ENCODE data around the gene RANGRF. TPM values are rescaled to one million over a fixed set of nuclear protein-coding genes. Genes with fewer than 3 reads are reported as not detected.

The RANGRF gene
- polyA plus RNA-seq, 10 donors: 17.3 to 23.4 (median 20.8) TPM

Other genes starting within 250 kb of the RANGRF start
- gene ALOX15B, start 249.6 kb upstream of the RANGRF start, polyA plus RNA-seq (ENCODE audit: insufficient read length in 10 of 10): under 1 TPM; 0.19 to 0.86 (median 0.40) TPM
- under 1 TPM in 1 of 10 donors, not detected in 9; 0.38 TPM for gene ALOX12B, start 201.0 kb upstream of the RANGRF start, polyA plus RNA-seq (ENCODE audit: insufficient read length in 10 of 10)
- under 1 TPM in 1 of 10 donors, not detected in 9; 0.05 TPM for gene ALOXE3, start 170.2 kb upstream of the RANGRF start, polyA plus RNA-seq (ENCODE audit: insufficient read length in 10 of 10)
- under 1 TPM in 7 of 10 donors, not detected in 3; 0.11 to 0.27 (median 0.16) TPM for gene HES7, start 164.6 kb upstream of the RANGRF start, polyA plus RNA-seq (ENCODE audit: insufficient read length in 10 of 10)
- 10 to 100 TPM; 31.8 to 90.5 (median 56.4) TPM for gene PER1, start 136.3 kb upstream of the RANGRF start, polyA plus RNA-seq (ENCODE audit: insufficient read length in 10 of 10)
- gene VAMP2, start 125.7 kb upstream of the RANGRF start, polyA plus RNA-seq (ENCODE audit: insufficient read length in 10 of 10): 10 to 100 TPM; 53.6 to 73.6 (median 59.5) TPM
- gene TMEM107, start 112.3 kb upstream of the RANGRF start, polyA plus RNA-seq (ENCODE audit: insufficient read length in 10 of 10): 1 to 10 TPM; 4.8 to 7.6 (median 6.3) TPM
- gene BORCS6, start 98.5 kb upstream of the RANGRF start, polyA plus RNA-seq (ENCODE audit: insufficient read length in 10 of 10): 1 to 10 TPM; 3.1 to 4.7 (median 3.8) TPM
- 10 to 100 TPM; 12.5 to 25.0 (median 17.2) TPM for gene AURKB, start 78.1 kb upstream of the RANGRF start, polyA plus RNA-seq (ENCODE audit: insufficient read length in 10 of 10)
- 10 to 100 TPM in 8 of 10 donors, 1 to 10 TPM in 2; 7.4 to 18.0 (median 12.0) TPM for gene CTC1, start 40.6 kb upstream of the RANGRF start, polyA plus RNA-seq (ENCODE audit: insufficient read length in 10 of 10)
- gene PFAS, start 39.4 kb upstream of the RANGRF start, polyA plus RNA-seq (ENCODE audit: insufficient read length in 10 of 10): 10 to 100 TPM; 17.6 to 29.8 (median 23.1) TPM
- 1 to 10 TPM; 1.0 to 4.3 (median 1.8) TPM for gene SLC25A35, start 6.7 kb downstream of the RANGRF start, polyA plus RNA-seq (ENCODE audit: insufficient read length in 10 of 10)
- gene ARHGEF15, start 21.6 kb downstream of the RANGRF start, polyA plus RNA-seq (ENCODE audit: insufficient read length in 10 of 10): 10 to 100 TPM in 9 of 10 donors, 1 to 10 TPM in 1; 9.7 to 21.9 (median 12.1) TPM
- under 1 TPM in 1 of 10 donors, not detected in 9; 0.29 TPM for gene ODF4, start 51.2 kb downstream of the RANGRF start, polyA plus RNA-seq (ENCODE audit: insufficient read length in 10 of 10)
- 1,000 to 10,000 TPM; 3,217 to 3,967 (median 3,406) TPM for gene RPL26, start 94.5 kb downstream of the RANGRF start, polyA plus RNA-seq (ENCODE audit: insufficient read length in 10 of 10)
- under 1 TPM in 5 of 10 donors, not detected in 5; 0.07 to 0.12 (median 0.08) TPM for gene RNF222, start 109.2 kb downstream of the RANGRF start, polyA plus RNA-seq (ENCODE audit: insufficient read length in 10 of 10)
- 10 to 100 TPM; 41.1 to 65.0 (median 52.6) TPM for gene NDEL1, start 147.2 kb downstream of the RANGRF start, polyA plus RNA-seq (ENCODE audit: insufficient read length in 10 of 10)

Measured in muscle of back (tissue), 10 donors.